Mesothelial cell of epicardium (in vitro differentiated cells): ENCODE data around the gene GPN1. TPM values are rescaled to one million over a fixed set of nuclear protein-coding genes. Genes with fewer than 3 reads are reported as not detected.

ENCODE experiments used
- DNase-seq, 2 experiments: peaks; one replicate each; pipeline ENCODE4 v3.0.0; 2021; ENCODE audit warnings: low spot score in 2 of 2; ENCODE audit not compliant: unreplicated experiment in 2 of 2
- H3K27ac Mint-ChIP-seq: 2 replicates; pipeline ENCODE4 v1.8.0; 2021; ENCODE audit warnings: mixed read lengths
- H3K27me3 Mint-ChIP-seq: 2 replicates; pipeline ENCODE4 v1.8.0; 2021; ENCODE audit warnings: low read depth, mixed read lengths
- H3K36me3 Mint-ChIP-seq: 2 replicates; pipeline ENCODE4 v1.8.0; 2021; ENCODE audit warnings: mixed read lengths
- H3K4me1 Mint-ChIP-seq: 2 replicates; pipeline ENCODE4 v1.8.0; 2021; ENCODE audit warnings: mixed read lengths
- H3K4me3 Mint-ChIP-seq: 2 replicates; pipeline ENCODE4 v1.8.0; 2021; ENCODE audit warnings: mild to moderate bottlenecking, moderate library complexity, mixed read lengths
- H3K9me3 Mint-ChIP-seq: 2 replicates; pipeline ENCODE4 v1.8.0; 2021; ENCODE audit warnings: mixed read lengths
- total RNA-seq: library from RNA; stranded (reverse); gene quantifications from 3 replicates; pipeline ENCODE4 v1.2.1, GENCODE V29; 2021
- TF ChIP-seq, protein P1 (sequence below): fragments of 200-600 bp; sonication (generic); IDR thresholded peaks from one replicate; pipeline ENCODE4 v1.5.0; 2021; ENCODE audit warnings: antibody characterized with exemption; ENCODE audit not compliant: unreplicated experiment

The GPN1 gene
- total RNA-seq, 1 donor from 2014 or later = 32.4 TPM

DNA sequence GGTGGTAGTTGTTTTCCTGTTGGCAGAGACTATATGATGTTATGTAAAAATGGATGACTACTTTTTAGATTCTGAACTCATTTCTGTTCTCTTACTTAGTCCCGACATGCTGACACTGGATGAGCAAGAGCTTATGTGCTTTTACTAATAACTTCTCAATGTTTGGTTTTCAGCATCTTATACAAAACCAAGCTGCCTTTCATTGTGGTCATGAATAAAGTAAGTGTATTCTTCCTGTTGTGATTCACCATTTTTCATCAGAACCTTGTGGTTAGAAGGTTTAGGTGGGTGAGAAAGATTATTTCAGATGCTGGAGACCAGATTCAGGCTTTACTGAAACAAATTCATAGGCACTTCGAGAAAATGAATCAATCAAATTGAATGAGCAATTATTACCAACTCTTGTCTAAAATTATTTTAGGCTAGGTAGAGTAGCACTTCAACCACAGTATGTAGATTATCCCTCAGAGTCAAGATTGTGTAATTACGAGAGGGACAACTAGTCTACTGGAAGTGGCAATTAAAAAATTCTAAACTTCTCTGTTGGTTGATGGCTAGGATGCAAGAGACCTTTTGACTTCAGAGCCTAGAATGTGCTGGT is 9.3 kb downstream of the GPN1 start:
- TF ChIP-seq, protein P1, sequence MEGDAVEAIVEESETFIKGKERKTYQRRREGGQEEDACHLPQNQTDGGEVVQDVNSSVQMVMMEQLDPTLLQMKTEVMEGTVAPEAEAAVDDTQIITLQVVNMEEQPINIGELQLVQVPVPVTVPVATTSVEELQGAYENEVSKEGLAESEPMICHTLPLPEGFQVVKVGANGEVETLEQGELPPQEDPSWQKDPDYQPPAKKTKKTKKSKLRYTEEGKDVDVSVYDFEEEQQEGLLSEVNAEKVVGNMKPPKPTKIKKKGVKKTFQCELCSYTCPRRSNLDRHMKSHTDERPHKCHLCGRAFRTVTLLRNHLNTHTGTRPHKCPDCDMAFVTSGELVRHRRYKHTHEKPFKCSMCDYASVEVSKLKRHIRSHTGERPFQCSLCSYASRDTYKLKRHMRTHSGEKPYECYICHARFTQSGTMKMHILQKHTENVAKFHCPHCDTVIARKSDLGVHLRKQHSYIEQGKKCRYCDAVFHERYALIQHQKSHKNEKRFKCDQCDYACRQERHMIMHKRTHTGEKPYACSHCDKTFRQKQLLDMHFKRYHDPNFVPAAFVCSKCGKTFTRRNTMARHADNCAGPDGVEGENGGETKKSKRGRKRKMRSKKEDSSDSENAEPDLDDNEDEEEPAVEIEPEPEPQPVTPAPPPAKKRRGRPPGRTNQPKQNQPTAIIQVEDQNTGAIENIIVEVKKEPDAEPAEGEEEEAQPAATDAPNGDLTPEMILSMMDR = no peak
- H3K4me3 Mint-ChIP-seq = no peak overlapping the region
- H3K27ac Mint-ChIP-seq = no peak overlapping the region
- H3K9me3 Mint-ChIP-seq = no peaks in the 10 kb centered on the region
- peaks cover 41% of the 10 kb centered on the region for H3K36me3 Mint-ChIP-seq
- H3K27me3 Mint-ChIP-seq = no peaks in the 10 kb centered on the region
- no peak for DNase-seq
- no peaks in the 10 kb centered on the region for H3K4me1 Mint-ChIP-seq

DNA sequence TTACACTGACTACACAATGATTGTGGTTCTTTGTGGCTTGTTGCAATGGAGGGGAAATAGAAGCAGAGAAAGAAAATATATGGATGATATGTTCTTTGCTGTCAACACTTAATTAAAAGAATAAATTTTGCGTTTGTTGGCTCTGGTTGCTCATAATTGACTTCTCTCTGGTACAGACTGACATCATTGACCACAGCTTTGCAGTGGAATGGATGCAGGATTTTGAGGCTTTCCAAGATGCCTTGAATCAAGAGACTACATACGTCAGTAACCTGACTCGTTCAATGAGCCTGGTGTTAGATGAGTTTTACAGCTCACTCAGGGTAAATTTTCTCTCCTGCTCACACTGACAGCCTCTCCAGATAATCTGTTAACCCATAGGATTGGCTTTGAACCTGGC is 9.9 kb downstream of the GPN1 start:
- TF ChIP-seq, protein P1 = no peak
- no peak for DNase-seq
- H3K9me3 Mint-ChIP-seq = no peaks in the 10 kb centered on the region
- H3K27ac Mint-ChIP-seq = no peak overlapping the region
- peaks cover 42% of the 10 kb centered on the region for H3K36me3 Mint-ChIP-seq
- H3K27me3 Mint-ChIP-seq = no peaks in the 10 kb centered on the region
- no peak overlapping the region for H3K4me3 Mint-ChIP-seq
- H3K4me1 Mint-ChIP-seq = no peaks in the 10 kb centered on the region

DNA sequence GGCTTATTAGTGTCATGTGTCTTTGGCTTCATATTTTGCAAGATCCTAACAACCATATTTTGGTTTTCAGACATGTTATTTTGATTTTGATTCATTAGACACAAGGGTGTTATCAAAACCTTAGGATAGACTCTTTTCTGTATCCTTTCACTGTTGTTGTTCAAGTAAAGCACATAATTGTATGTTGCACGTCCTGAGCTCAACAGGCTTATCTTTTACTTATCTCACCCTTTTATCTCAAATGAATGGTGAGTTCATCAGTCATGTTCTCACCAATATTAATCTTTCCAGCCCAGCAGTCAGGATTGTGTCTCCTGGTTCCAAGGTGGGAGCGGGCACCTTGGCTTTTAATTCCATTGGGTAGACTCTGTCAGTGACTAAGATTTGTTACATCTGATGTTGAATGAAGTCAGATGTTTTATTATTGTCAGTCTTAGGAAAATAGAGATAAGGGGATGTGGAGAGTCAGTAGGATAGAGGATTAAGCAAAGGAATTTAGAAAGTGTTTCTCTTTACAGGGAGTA is 11.9 kb downstream of the GPN1 start:
- DNase-seq = no peak
- Mint-ChIP-seq H3K27me3 (no peaks in the 10 kb centered on the region), H3K4me1 (no peaks in the 10 kb centered on the region), H3K9me3 (no peaks in the 10 kb centered on the region), H3K4me3 (no peak overlapping the region), H3K27ac (no peak overlapping the region), H3K36me3 (peaks cover 31% of the 10 kb centered on the region)
- TF ChIP-seq, protein P1 = no peak

DNA sequence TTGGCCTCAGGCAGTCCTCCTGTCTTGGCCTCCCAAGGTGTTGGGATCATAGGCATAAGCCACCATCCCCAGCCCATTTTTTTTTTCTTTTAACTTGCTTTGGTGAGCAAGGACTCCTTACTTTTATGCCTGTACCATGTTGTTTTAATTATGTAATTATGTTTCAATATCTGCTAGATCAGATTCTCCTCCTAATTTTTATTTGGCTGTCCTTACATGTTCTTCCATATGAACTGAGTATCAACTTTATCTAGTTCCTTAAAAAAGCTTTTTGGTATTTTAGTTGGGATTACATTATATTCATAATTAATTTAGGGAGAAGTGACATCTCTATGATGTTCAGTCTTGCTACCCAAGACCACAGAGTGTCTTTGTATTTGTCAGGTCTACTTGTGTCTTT is 16.3 kb downstream of the GPN1 start:
- no peak overlapping the region for H3K27ac Mint-ChIP-seq
- no peak for DNase-seq
- no peaks in the 10 kb centered on the region for H3K4me1 Mint-ChIP-seq
- no peak overlapping the region for H3K4me3 Mint-ChIP-seq
- no peaks in the 10 kb centered on the region for H3K27me3 Mint-ChIP-seq
- H3K9me3 Mint-ChIP-seq = no peaks in the 10 kb centered on the region
- H3K36me3 Mint-ChIP-seq = peaks cover 34% of the 10 kb centered on the region
- TF ChIP-seq, protein P1 = no peak

DNA sequence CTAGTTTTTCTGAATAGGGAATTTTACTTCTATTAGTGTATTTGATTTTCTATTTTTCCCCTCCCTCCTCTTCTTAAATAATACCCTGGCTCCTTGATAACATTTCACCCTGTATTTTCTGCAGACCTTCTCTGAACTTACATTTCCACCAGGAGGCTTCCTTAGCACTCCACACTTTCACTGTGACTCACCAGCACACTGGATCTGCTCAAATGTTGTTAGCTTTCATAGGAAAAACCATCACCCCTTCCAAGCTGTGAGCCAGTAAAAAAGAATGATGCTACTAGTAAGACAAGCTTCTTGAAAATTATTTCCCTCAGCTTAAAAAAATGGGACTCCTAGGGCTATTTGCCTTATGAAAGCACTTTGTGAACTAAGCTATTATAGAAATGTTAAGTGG is 18.4 kb downstream of the GPN1 start:
- Mint-ChIP-seq H3K9me3 (no peaks in the 10 kb centered on the region), H3K36me3 (peaks cover 35% of the 10 kb centered on the region), H3K4me1 (no peaks in the 10 kb centered on the region), H3K27me3 (no peaks in the 10 kb centered on the region), H3K4me3 (no peak overlapping the region), H3K27ac (no peak overlapping the region)
- no peak for DNase-seq
- TF ChIP-seq, protein P1 = no peak
